GM19468 (cell line): ENCODE measurements around the gene ZRANB3.

ENCODE experiments used
- ATAC-seq: cut with Tn5 transposase; IDR thresholded peaks from one replicate; pipeline ENCODE4 v1.9.1; 2021; ENCODE audit warnings: mild to moderate bottlenecking, moderate library complexity, moderate number of reproducible peaks; ENCODE audit not compliant: unreplicated experiment; ENCODE audit errors: extremely low read depth

Gene ZRANB3

GRCh38 chr2:135257383-135258090 lies 273.5 kb downstream of the ZRANB3 start:
- no peak for ATAC-seq

DNA sequence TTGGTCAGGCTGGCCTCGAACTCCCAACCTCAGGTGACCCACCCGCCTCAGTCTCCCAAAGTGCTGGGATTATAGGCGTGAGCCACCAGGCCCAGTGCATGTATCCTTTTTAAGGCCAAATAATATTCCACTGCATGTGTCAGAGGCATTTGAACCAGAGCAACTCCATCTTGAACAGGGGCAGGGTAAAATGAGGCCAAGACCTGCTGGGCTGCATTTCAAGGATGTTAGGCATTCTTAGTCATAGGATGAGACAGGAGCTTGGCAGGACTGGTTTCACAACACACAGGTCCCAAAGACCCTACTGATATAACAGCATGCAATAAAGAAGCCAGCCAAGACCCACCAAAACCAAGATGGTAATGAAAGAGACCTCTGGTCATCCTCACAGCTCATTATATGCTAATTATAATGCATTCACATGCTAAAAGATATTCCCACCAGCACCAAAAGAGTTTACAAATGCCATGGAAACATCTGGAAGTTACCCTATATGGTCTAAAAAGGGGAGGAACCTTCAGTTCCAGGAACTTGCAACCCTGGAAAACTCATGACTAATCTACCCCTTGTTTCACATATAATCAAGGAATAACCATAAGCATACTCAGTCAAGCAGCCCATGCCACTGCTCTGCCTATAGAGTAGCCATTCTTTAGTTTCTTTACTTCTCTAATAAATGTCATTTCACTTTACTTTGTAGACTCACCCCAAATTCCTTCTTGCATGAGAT lies 274.3 kb downstream of the ZRANB3 start:
- no peak for ATAC-seq

GRCh38 chr2:135255208-135255607 lies 275.8 kb downstream of the ZRANB3 start:
- ATAC-seq, result no peak

GRCh38 chr2:135252805-135253458 lies 278.1 kb downstream of the ZRANB3 start:
- no peak for ATAC-seq

- ATAC-seq, result no peak
Observed at GRCh38 chr2:135248611-135249010, 282.4 kb downstream of the ZRANB3 start.

GRCh38 chr2:135246711-135247270 lies 284.2 kb downstream of the ZRANB3 start:
- ATAC-seq, result no peak

DNA sequence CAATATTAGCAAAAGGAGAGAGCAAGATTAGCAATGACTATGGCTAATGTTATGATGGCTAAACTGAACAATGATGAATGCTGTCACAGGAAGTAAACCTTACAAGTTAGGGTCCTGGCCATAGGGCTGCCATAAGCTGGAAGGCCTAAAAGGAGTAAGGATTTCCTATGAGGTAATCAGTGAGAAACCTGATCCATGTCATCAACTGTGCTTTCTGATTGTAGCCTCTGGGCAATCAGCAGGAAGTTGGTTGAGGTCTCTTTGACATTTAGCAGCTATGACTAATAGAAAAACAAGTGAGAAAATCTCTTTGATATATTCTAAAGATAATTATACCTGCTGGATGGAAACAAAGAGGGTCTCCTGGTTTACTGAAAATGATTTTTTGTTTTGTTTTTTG lies 285.9 kb downstream of the ZRANB3 start:
- ATAC-seq, result no peak

DNA sequence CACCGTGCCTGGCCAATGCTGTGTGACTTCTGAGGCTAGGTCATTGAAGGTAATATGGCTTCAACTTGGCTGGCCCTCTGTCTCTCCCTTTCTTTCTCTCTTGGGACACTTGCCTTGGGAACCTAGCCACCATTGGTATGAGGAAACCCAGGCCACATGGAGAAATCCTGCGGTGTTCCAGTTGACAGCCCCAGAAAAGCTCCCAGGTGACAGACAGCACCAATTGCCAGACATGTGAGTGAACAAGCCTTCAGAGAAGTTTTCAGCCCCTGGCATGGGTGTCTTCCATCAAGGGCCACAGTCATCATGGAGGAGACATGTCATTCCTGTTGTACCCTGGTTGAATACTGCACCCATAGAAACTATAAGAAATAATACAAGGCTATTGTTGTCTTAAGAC lies 292.4 kb downstream of the ZRANB3 start:
- no peak for ATAC-seq

DNA sequence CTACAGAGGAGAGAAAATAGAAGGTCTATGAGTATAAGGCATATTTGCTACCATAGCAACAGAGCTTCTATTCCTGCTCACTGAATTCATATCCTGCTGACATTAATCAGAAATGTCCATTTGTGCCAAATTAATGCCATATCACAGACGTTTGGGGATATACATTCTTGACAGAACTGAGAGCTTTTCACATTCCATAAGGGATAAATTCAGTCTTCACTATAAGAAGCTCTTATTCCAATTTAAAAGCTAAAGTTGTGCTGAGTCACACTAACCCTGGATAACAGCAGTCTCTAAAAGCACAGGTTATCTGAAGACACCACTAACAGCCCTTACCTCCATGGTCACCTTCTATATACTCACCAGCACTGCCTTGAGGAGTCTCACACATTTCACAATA lies 300.9 kb downstream of the ZRANB3 start:
- ATAC-seq, result no peak

- ATAC-seq, result no peak
Observed at GRCh38 chr2:135227386-135227785, 303.6 kb downstream of the ZRANB3 start.

GRCh38 chr2:135226961-135227360 lies 304.1 kb downstream of the ZRANB3 start:
- ATAC-seq, result no peak

DNA sequence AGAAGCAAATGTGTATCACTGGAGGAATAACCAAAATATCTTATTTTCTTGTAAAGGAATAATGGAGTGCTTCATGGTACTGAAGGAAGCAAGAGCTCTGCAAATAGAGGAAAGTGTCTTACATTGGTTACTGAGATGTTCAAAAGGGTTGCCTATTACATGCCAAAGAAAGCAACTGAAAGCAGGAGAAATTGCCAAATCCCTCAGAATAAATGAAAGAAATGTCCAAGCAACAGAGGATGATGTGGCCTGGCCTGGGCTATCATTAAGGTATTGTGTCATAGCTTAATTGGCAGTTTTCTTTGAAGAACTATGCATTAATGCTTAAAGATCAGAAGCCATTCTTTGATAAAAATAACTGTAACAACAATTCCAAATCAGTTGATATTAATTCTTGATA lies 305.2 kb downstream of the ZRANB3 start:
- no peak for ATAC-seq

DNA sequence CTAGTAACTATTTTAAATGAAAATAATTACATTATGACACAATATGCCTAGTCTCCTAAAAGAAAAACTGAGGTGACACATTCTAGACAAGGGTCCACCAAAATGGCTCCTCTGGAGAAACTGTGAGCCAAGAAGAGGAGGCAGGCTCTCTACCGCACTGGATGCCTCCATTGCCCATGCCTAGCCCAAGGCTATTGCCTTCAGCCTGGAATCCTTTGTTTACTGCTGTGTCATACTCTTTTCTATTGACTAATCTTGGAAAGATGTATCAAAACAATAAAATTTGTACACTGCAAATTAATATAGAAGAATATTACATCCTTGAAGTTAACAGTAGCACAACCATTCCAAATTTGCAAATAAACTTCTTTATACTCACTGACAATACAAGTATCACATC lies 311.8 kb downstream of the ZRANB3 start:
- ATAC-seq, result no peak

DNA sequence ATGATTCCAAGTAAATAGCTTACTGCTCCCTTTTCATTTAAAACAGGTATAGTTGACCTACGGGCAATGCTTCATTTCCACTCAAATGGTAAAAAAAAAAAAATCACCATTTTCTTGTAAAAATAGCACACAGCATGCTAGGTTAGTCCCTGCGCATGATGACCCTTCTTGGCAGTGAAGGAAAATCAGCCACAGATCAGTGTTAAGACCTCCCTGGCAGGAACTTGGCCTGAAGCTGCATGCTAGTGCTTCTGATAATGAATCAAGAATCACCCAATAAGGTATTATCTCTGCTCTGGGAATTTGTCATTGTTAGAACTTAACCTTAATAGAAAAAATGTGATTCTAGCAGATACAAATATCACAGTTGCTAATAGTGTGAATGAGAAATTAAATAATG lies 312.6 kb downstream of the ZRANB3 start:
- no peak for ATAC-seq

DNA sequence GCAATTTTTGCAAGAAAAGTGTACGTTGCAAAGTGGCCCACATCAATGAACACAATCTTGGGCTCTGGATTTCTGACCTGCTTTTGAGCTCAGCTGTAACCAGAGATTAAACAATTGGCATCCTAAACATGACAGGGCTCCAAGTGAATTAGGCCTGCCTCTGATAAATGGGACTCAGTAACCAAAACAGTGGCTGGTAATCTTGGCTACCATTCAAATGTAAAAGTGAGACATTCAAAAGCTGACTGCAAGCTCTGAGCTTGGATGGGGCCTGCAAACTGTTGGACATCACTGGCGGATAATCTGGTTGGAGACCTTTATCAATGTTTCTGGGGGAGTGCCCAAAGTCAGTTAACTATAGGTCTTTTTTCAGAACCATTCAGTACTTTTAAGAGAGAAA lies 318.3 kb downstream of the ZRANB3 start:
- ATAC-seq, result no peak

DNA sequence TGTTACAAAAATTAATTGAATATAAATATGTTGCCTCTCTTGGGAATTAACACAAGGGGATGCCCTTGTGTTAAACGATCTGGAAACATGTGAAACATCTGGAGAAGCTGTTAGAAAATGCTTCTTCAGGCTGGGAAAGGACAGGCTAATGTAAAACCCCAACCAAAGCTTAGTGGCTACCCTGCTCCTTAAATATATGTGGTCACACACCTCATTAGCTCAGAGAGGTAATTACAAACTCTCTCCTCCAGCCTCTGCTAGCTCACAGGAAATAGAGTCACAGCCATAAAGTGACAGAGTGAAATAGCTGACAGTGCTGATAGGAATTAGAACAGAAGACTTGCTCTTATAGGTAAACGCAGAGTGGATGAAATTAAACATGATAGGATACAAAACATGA lies 323.0 kb downstream of the ZRANB3 start:
- ATAC-seq, result no peak

DNA sequence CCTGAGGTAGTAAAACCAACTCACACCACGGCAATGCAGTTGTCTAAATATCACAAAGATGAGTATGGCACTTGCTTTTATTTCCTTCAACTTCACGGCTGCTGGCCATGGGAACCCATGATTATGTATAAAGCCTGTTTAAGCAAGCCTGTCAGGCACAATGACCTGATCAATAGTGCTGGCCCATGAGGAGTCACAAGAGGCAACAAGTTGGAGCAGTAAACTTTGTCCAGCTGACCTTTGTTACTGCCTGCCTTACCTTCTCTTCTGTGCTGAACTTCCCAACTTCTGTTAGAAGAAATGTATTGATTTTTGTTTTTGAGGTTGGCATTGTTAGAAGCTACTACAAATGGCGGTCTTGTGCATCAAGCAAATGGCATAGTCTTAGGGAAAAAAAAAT lies 327.1 kb downstream of the ZRANB3 start:
- ATAC-seq, result no peak

- no peak for ATAC-seq
Observed at GRCh38 chr2:135202751-135203150, 328.3 kb downstream of the ZRANB3 start.

- ATAC-seq, result no peak
Observed at GRCh38 chr2:135198481-135198880, 332.5 kb downstream of the ZRANB3 start.

GRCh38 chr2:135190799-135191198 lies 340.2 kb downstream of the ZRANB3 start:
- ATAC-seq, result no peak

GRCh38 chr2:135189148-135189547 lies 341.9 kb downstream of the ZRANB3 start:
- no peak for ATAC-seq
